Measurements from ENCODE around the gene DNAAF5.

DNAAF5 gene

GRCh38 chr7:770741-771166 lies 44.3 kb downstream of the DNAAF5 start:
- DNase-seq = no peak

- DNase-seq = no peak
Measured at GRCh38 chr7:771234-772004, 44.9 kb downstream of the DNAAF5 start.

GRCh38 chr7:772005-772294 lies 45.5 kb downstream of the DNAAF5 start:
- DNase-seq = no peak

- DNase-seq = no peak
Measured at GRCh38 chr7:772392-772791, 45.9 kb downstream of the DNAAF5 start.

GRCh38 chr7:772861-773621 lies 46.5 kb downstream of the DNAAF5 start:
- no peak for DNase-seq

GRCh38 chr7:773622-773915 lies 47.1 kb downstream of the DNAAF5 start:
- no peak for DNase-seq

GRCh38 chr7:774161-775109 lies 47.9 kb downstream of the DNAAF5 start:
- no peak for DNase-seq

- DNase-seq = no peak
Measured at GRCh38 chr7:776381-776780, 49.9 kb downstream of the DNAAF5 start.

- no peak for DNase-seq
Measured at GRCh38 chr7:776992-777727, 50.7 kb downstream of the DNAAF5 start.

- no peak for DNase-seq
Measured at GRCh38 chr7:777728-778078, 51.2 kb downstream of the DNAAF5 start.

- DNase-seq = no peak
Measured at GRCh38 chr7:778271-778967, 51.9 kb downstream of the DNAAF5 start.

GRCh38 chr7:778968-779451 lies 52.5 kb downstream of the DNAAF5 start:
- DNase-seq = peak; percentile 72

- DNase-seq = peak; percentile 25
Measured at GRCh38 chr7:779480-779879, 53.0 kb downstream of the DNAAF5 start.

GRCh38 chr7:780081-780480 lies 53.6 kb downstream of the DNAAF5 start:
- DNase-seq = no peak

GRCh38 chr7:780516-780915 lies 54.0 kb downstream of the DNAAF5 start:
- no peak for DNase-seq

- DNase-seq = no peak
Measured at GRCh38 chr7:781186-781849, 54.8 kb downstream of the DNAAF5 start.

- no peak for DNase-seq
Measured at GRCh38 chr7:781936-782529, 55.5 kb downstream of the DNAAF5 start.

GRCh38 chr7:782718-783449 lies 56.4 kb downstream of the DNAAF5 start:
- no peak for DNase-seq

- no peak for DNase-seq
Measured at GRCh38 chr7:783556-784490, 57.3 kb downstream of the DNAAF5 start.

Data from DMS79 (cell line).